Measurements from ENCODE around the gene VPS37B.

VPS37B gene

GRCh38 chr12:122851820-122852219, 44.1 kb downstream of the VPS37B start:
- no peak for TF ChIP-seq CTCF (IDR thresholded peaks at IDR 0.05; ENCODE audit: control insufficient read depth, insufficient read depth, low read depth, low read length, missing control alignments)
- no peak overlapping the region for H3K4me3 ChIP-seq (ENCODE audit: control insufficient read depth, low read depth, low read length)
- DNase-seq (ENCODE audit: low read depth): peak; percentile 35

GRCh38 chr12:122850695-122851350, 45.1 kb downstream of the VPS37B start:
- no peak for DNase-seq (ENCODE audit: low read depth)
- TF ChIP-seq CTCF (IDR thresholded peaks at IDR 0.05; ENCODE audit: control insufficient read depth, insufficient read depth, low read depth, low read length, missing control alignments): no peak
- H3K4me3 ChIP-seq (ENCODE audit: control insufficient read depth, low read depth, low read length): no peak overlapping the region

GRCh38 chr12:122850048-122850445, 45.9 kb downstream of the VPS37B start:
- DNase-seq (ENCODE audit: low read depth): no peak
- TF ChIP-seq CTCF (IDR thresholded peaks at IDR 0.05; ENCODE audit: control insufficient read depth, insufficient read depth, low read depth, low read length, missing control alignments): no peak
- H3K4me3 ChIP-seq (ENCODE audit: control insufficient read depth, low read depth, low read length): no peak overlapping the region

GRCh38 chr12:122849352-122850047, 46.4 kb downstream of the VPS37B start:
- no peak overlapping the region for H3K4me3 ChIP-seq (ENCODE audit: control insufficient read depth, low read depth, low read length)
- no peak for DNase-seq (ENCODE audit: low read depth)
- TF ChIP-seq CTCF (IDR thresholded peaks at IDR 0.05; ENCODE audit: control insufficient read depth, insufficient read depth, low read depth, low read length, missing control alignments): no peak

GRCh38 chr12:122848471-122849351, 47.2 kb downstream of the VPS37B start:
- no peak overlapping the region for H3K4me3 ChIP-seq (ENCODE audit: control insufficient read depth, low read depth, low read length)
- TF ChIP-seq CTCF (IDR thresholded peaks at IDR 0.05; ENCODE audit: control insufficient read depth, insufficient read depth, low read depth, low read length, missing control alignments): no peak
- no peak for DNase-seq (ENCODE audit: low read depth)

GRCh38 chr12:122847921-122848421, 48.0 kb downstream of the VPS37B start:
- H3K4me3 ChIP-seq (ENCODE audit: control insufficient read depth, low read depth, low read length): no peak overlapping the region
- TF ChIP-seq CTCF (IDR thresholded peaks at IDR 0.05; ENCODE audit: control insufficient read depth, insufficient read depth, low read depth, low read length, missing control alignments): no peak
- DNase-seq (ENCODE audit: low read depth): no peak

Measured in AG09309 (cell line).